Stimulated activated effector memory CD8-positive, alpha-beta T cell treated with anti-CD3 and anti-CD28 coated beads, Interleukin-12 subunit alpha, Interleukin-12 subunit beta, amount 100 ng/mL, for 72 hours (primary cell): ENCODE data around the gene MCTP2.
"Not testable (repeated sequence)": the region's sequence is repeated elsewhere in the genome, so short reads cannot be mapped to it uniquely, and the experiment has no call there.

Experiments used
- ATAC-seq: fragments of 150-1000 bp; cut with Tn5 transposase; 2 replicates; pipeline ENCODE4 v1.10.0; 2021
- DNase-seq, 2 donors: peaks; one replicate each; pipeline ENCODE4 v3.0.0; 2021 to 2022; ENCODE audit warnings: low spot score in 2 of 2
- H3K27ac Mint-ChIP-seq: one replicate; pipeline ENCODE4 v1.8.0; 2022; ENCODE audit warnings: mild to moderate bottlenecking, mixed read lengths
- H3K36me3 Mint-ChIP-seq: one replicate; pipeline ENCODE4 v1.8.0; 2022; ENCODE audit warnings: mild to moderate bottlenecking, mixed read lengths
- H3K4me1 Mint-ChIP-seq: one replicate; pipeline ENCODE4 v1.8.0; 2022; ENCODE audit warnings: mixed read lengths
- H3K4me3 Mint-ChIP-seq: one replicate; pipeline ENCODE4 v1.8.0; 2022; ENCODE audit warnings: mild to moderate bottlenecking, mixed read lengths
- H3K9me3 Mint-ChIP-seq: one replicate; pipeline ENCODE4 v1.8.0; 2022; ENCODE audit warnings: mixed read lengths

MCTP2 gene

DNA sequence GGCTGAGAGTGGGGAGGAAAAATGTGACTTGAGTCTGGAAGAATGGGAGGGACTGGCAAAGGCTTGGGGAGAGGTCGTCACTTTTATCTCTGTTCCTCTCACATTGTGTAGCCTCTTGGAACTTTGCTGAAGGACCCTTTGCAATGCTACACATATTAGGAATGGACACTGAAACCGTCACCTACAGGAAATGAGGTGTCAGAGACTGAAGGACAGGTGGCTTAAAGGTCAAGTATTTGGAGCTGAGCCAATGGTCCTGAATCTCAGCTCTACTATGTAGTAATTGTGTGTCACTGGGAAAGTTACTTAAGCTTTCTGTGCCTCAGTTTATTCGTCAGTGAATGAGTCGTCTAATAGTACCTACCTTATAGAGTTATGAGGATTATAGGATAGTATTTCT is 14.7 kb downstream of the MCTP2 start:
- H3K27ac Mint-ChIP-seq: no peak overlapping the region
- no peak overlapping the region for H3K4me3 Mint-ChIP-seq
- no peak for DNase-seq
- peaks cover 28% of the 10 kb centered on the region for H3K4me1 Mint-ChIP-seq
- peaks cover 5% of the 10 kb centered on the region for H3K36me3 Mint-ChIP-seq
- no peak for ATAC-seq
- no peaks in the 10 kb centered on the region for H3K9me3 Mint-ChIP-seq

DNA sequence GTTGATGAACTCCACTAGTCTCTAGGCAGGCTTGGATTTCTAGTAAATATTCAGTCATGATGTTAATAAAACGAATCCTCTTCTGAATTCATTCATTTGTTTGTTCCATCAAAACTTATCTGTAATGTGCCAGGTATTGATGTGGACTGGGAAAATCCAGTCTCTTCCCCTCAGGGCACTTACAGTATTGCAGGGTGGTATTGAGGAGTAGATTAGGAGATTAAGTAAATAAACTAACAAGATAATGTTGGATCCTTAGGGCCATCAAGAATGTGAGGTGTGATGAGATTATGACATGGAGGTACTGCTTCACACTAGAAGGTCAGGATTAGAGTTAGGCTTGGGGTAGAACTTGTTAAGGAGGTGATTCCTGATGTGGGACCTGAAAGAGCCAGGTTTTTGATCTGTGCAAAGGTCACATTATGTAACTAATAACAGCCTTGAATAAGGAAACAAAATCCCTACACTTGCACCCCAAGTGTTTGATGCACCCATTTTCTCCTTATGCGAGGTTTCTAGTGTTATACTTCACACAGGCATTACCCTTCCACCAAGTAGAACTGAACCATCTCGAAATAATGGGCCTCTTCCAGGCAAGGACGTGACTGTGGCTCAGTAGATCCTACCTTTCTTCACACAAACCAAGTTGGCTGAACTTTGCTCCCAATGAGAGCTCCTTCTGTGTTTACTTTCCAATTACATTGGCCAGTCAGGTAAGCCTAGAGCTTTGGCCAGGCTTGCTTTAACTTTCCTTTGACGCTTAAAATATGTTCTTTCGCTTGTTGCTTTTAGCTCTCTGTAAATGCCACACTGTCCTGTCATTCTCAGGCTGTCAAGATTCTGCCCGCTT is 16.7 kb downstream of the MCTP2 start:
- H3K9me3 Mint-ChIP-seq: peaks cover 1% of the 10 kb centered on the region
- peaks cover 8% of the 10 kb centered on the region for H3K36me3 Mint-ChIP-seq
- no peak overlapping the region for H3K27ac Mint-ChIP-seq
- ATAC-seq: no peak
- peaks cover 44% of the 10 kb centered on the region for H3K4me1 Mint-ChIP-seq
- no peak for DNase-seq
- H3K4me3 Mint-ChIP-seq: no peak overlapping the region

DNA sequence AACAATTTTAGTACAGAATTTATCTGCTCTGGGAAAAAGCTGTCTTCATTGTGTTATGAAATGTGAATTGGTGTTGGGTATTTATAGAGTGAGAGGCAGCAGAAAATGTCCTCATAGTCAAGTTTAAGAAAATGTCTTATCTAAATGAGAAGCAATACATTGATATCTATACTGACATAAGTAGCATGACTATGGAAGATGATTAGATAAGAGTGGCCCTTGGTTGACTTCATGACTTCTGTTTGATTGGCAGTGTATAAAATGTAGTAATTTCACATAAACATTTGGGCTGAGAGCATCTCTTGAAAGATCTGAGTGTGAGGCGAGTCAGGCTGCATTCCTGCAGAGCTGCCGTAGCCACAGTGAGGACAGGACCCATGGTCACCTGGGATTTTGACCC is 19.4 kb downstream of the MCTP2 start:
- ATAC-seq (no peak), DNase-seq (no peak)
- Mint-ChIP-seq H3K4me3 (no peak overlapping the region), H3K36me3 (peaks cover 8% of the 10 kb centered on the region), H3K9me3 (peaks cover 4% of the 10 kb centered on the region), H3K4me1 (peaks cover 61% of the 10 kb centered on the region), H3K27ac (no peak overlapping the region)

DNA sequence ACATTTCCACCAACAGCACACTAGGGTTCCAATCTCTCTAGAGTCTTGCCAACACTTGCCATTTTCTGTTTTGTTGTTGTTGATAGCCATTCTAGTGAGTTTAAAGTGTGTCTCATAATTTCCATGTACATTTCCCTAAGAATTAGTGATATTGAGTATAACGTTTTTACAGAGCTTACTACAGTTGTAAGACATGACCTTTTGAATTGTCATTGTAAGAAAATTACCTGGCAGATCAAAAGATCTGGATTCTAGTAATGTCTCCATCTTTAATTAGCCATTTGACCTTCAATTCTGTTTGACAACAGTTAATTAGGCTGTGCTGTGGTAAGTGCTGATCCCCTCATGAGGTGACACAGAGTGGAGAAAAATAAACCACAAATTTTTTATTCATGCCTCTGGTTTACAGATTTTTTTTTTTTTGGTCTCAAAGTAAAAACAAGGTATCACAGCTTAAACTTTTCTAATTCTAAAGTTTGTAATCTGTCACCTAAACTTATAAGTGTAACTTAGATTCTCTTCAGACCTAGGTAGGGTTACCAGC is 20.9 kb downstream of the MCTP2 start:
- H3K4me3 Mint-ChIP-seq: no peak overlapping the region
- DNase-seq: no peak
- H3K9me3 Mint-ChIP-seq: peaks cover 4% of the 10 kb centered on the region
- H3K27ac Mint-ChIP-seq: peak overlapping the region; percentile 54
- H3K4me1 Mint-ChIP-seq: peaks cover 64% of the 10 kb centered on the region
- ATAC-seq: no peak
- peaks cover 6% of the 10 kb centered on the region for H3K36me3 Mint-ChIP-seq

DNA sequence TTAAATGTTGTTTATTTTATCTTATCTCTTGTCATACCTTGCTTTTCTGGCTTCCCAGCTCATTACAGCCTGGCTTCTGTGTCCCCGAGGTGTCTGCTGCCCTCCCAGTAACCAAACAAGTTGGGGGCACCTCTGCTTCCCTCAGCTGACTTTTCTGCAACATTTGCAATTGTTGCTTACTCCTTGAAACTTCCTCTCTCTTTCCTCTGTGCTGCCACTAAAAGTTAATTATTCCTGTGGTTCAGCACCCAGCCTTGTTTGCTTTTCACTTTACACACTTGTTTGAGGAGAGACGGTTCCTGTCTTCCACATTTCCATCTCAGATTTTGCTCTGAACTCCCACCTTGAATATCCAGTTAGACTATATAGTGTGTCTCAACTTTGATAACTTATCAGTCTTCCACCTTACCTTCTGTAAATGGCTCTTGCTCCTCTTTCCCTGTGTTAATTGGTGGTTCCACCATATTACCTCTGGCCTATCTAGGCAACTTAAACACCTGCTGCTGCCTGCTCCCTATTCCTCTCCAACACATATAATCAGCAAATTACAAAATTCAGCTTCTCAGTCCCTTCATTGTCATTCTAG is 21.6 kb downstream of the MCTP2 start:
- DNase-seq (no peak), ATAC-seq (no peak)
- peaks cover 6% of the 10 kb centered on the region for H3K36me3 Mint-ChIP-seq
- peaks cover 4% of the 10 kb centered on the region for H3K9me3 Mint-ChIP-seq
- H3K4me1 Mint-ChIP-seq: peaks cover 59% of the 10 kb centered on the region
- H3K4me3 Mint-ChIP-seq: peak overlapping the region; percentile 18
- peak overlapping the region; percentile 12 for H3K27ac Mint-ChIP-seq

DNA sequence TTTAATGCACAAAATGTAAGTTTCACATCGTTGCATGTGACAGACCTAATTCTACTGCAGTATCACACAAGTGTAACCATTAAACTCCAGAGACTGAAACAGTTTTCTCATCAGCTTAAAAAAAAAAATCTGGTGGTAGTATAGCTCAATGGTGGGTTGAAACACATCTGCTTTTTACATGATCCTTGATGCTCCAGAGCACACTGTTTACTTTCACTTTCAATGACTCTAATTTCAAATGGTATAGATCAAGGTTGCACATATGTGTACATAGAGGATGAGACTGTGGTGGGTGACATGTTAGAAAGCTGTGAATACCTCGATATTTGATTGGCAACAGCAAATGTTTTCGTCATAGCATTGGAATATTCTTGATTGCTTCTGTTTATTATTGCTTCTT is 22.4 kb downstream of the MCTP2 start:
- peak overlapping the region; percentile 18 for H3K4me3 Mint-ChIP-seq
- DNase-seq (no peak), ATAC-seq (peak; percentile 57)
- H3K27ac Mint-ChIP-seq: peak overlapping the region; percentile 12
- H3K9me3 Mint-ChIP-seq: peaks cover 4% of the 10 kb centered on the region
- H3K36me3 Mint-ChIP-seq: peaks cover 6% of the 10 kb centered on the region
- peaks cover 59% of the 10 kb centered on the region for H3K4me1 Mint-ChIP-seq

DNA sequence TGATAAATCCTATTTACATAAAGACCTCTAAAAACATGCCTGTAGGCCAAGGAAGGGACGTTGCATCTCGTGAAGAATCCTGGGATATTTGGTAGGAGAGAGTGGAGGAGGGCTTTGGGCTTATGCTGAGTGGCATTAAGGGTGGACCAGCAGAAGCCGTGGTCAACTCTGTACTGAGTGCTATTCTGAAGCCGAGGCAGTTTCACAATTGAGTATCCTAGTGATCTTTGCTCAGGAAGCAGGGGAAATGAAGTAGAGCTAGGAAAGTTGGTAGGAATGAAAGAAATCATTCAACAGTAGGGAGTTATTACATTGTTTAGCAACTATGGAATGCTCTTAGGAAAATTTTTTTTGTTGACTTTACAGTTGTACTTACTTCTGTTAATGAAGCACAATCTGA is 24.2 kb downstream of the MCTP2 start:
- peaks cover 74% of the 10 kb centered on the region for H3K4me1 Mint-ChIP-seq
- DNase-seq (no peak), ATAC-seq (no peak)
- peaks cover 6% of the 10 kb centered on the region for H3K36me3 Mint-ChIP-seq
- H3K4me3 Mint-ChIP-seq: no peak overlapping the region
- H3K27ac Mint-ChIP-seq: no peak overlapping the region
- H3K9me3 Mint-ChIP-seq: peaks cover 4% of the 10 kb centered on the region

DNA sequence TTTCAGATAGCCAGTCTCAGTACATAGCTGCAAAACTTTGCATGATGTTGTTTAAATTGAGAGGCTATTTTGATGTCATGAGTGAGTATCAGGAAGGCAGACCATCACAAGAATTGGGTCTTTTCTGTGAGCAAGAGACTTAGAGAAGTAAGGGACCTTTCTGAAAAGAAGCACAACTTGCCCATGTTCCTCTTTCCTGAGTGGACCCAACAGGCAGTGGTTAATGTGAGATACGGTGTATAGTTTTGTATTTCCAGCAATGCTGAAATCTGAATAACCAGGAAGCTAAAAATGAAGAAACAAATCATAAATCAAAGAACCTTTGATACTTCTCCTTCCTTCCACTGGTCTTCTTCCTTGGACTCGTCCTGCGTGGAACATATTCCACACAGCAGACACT is 25.1 kb downstream of the MCTP2 start:
- Mint-ChIP-seq H3K36me3 (peaks cover 6% of the 10 kb centered on the region), H3K4me3 (no peak overlapping the region), H3K27ac (no peak overlapping the region), H3K9me3 (peaks cover 4% of the 10 kb centered on the region), H3K4me1 (peaks cover 75% of the 10 kb centered on the region)
- DNase-seq (no peak), ATAC-seq (no peak)

DNA sequence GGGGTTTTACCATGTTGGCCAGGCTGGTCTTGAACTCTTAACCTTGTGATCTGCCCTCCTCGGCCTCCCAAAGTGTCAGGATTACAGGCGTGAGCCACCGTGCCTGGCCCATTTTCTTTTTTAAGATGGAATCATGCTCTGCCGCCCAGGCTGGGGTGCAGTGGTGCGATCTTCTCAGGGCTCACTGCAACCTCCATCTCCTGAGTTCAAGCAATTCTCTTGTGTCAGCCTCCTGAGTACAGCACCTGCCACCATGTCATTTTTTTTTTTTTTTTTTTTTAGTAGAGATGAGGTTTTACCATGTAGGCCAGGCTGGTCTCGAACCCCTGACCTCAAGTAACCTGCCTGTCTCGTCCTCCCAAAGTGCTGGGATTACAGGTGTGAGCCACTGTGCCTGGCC is 26.4 kb downstream of the MCTP2 start:
- H3K4me1 Mint-ChIP-seq: peaks cover 65% of the 10 kb centered on the region
- not testable (repeated sequence) for H3K36me3 Mint-ChIP-seq

DNA sequence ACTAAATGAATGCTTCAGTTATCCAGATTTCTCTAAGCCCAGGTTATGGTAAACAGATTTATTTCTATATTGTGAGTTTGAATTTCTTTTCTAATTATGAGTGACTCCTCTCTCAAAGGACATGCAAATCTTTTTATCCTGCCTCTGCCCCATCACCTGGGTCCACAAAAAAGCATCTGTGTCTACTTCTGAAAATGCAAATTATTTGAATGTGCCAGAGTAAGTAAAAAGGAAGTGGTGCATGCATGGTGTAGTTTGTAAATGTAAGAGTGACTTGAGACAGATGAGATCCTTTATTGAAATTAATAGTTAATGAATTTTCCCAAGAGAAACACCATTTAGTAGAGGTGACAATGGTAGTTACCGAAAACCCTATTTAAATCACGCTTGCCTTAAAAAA is 26.9 kb downstream of the MCTP2 start:
- no peak overlapping the region for H3K4me3 Mint-ChIP-seq
- DNase-seq (no peak), ATAC-seq (no peak)
- peaks cover 65% of the 10 kb centered on the region for H3K4me1 Mint-ChIP-seq
- peaks cover under 1% of the 10 kb centered on the region for H3K9me3 Mint-ChIP-seq
- peaks cover 1% of the 10 kb centered on the region for H3K36me3 Mint-ChIP-seq
- no peak overlapping the region for H3K27ac Mint-ChIP-seq

More for the DNA sequence above, 26.4 kb downstream of the MCTP2 start:
- not testable (repeated sequence) for ATAC-seq, DNase-seq, H3K27ac Mint-ChIP-seq, H3K9me3 Mint-ChIP-seq, H3K4me3 Mint-ChIP-seq

DNA sequence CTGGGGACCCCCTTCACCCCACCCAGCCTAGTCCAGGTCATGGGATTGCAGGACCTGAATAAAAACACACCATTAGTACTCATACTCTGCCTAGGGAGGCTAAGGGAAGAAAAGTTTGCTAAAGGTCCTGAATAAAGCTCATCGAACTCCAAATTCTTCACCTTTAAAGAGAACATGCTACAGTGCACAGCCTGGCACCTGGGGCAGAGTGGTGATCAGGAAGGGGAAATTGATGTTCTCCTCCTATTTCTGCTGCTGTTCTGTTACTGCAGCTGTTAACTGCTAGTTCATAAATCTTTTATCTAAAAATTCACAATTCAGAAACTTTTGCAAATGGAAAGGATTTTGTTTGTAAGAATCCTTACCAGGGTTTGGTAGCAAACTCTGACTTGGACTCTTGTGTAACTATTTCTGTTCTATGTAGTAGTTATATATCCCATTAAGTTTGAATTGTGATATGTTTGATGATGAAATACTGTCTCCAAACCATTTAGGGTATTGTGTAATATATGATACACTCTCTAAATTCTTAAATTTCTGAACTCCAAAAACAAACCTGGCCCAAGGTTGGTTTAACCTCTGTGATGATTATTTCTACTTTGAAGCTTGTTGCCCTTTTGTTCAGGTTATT is 27.9 kb downstream of the MCTP2 start:
- H3K9me3 Mint-ChIP-seq: no peaks in the 10 kb centered on the region
- H3K4me1 Mint-ChIP-seq: peaks cover 63% of the 10 kb centered on the region
- H3K27ac Mint-ChIP-seq: no peak overlapping the region
- no peak overlapping the region for H3K4me3 Mint-ChIP-seq
- H3K36me3 Mint-ChIP-seq: no peaks in the 10 kb centered on the region
- DNase-seq: no peak
- ATAC-seq: no peak

DNA sequence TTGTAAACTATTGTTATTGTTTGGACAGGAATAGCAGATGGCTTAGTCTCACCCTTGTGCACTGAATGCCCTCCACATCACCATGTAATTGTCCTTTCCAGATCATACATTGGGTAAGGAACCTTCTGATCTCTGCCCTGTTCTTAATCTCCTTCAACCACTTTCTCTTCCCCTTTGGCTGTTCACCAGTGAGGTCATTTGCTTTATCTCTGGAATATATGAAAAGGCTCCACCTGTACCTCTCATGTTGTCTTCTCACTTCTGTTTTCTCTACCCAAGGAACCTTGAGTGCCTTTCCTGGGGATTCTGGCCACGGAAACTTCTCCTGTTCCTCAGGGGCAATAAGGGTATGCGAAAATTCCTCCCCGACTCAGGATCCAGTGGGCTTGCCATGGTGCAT is 28.5 kb downstream of the MCTP2 start:
- Mint-ChIP-seq H3K4me1 (peaks cover 58% of the 10 kb centered on the region), H3K4me3 (no peak overlapping the region), H3K27ac (no peak overlapping the region), H3K36me3 (no peaks in the 10 kb centered on the region), H3K9me3 (no peaks in the 10 kb centered on the region)
- DNase-seq (no peak), ATAC-seq (no peak)

DNA sequence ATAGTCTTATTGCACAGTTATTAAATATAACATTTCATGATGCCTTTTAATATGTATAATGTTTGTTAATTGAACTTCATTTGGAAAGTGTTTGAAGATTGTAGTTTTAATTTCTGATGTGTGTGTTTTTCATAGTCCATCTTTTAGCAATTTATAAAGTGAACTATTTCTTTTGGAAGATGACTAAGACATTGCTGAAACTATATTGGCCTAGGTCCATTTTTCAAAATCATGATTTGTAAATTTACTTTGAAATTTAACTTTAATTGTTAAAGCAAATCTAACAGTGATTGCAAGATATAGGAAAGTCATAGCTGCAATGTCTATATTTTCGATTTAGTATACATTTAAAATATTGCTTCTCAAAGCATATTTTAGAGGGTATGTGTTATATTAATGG is 30.8 kb downstream of the MCTP2 start:
- Mint-ChIP-seq H3K4me1 (peaks cover 57% of the 10 kb centered on the region), H3K4me3 (no peak overlapping the region)

DNA sequence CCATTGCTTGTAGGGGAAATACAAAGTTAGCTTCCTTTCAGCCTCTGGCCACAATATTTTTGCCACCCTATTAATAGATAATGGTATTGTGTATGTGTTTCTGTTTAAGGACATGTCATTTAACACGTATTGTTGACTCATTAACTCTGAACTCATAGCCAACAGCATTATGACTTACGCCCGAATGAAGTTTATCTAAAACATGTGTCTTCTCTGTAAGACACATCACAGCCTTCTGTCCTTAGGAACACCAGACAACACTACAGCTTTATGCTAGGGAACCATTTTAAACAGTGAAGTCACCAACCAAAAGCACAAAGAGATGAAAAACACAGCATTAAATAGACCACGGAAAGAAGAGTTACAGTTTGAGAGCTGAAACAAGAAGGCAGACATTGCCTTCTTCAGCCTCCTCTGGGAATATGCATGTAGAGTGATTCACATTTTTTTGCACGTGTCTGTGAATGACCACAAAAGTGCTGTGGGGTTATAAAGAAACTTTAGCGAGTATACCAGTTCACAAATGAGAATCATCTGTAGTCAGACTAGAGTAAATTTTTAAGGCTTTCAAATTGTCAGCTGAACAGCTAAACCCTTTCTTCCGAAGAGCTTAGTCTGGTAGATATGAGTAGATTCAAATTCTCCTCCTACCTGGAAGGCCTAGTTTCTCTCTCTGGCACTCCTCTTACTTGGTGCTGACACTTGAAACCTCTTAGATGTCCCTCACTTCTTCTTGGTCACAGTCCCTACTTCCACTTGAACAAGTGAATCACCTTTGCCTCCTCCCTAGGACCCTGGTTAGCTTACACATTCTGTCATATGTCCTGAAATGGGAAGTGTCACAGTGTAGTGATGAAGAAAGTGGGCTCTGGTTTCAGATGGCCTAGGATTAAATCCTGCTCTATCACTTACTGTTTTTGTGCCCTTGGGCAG is 32.2 kb downstream of the MCTP2 start:
- no peaks in the 10 kb centered on the region for H3K9me3 Mint-ChIP-seq
- no peak for DNase-seq
- peaks cover 15% of the 10 kb centered on the region for H3K36me3 Mint-ChIP-seq
- peak overlapping the region; percentile 78 for H3K27ac Mint-ChIP-seq
- H3K4me1 Mint-ChIP-seq: peaks cover 58% of the 10 kb centered on the region
- H3K4me3 Mint-ChIP-seq: peak overlapping the region; percentile 17
- ATAC-seq: peak; percentile 84

More for the DNA sequence above, 30.8 kb downstream of the MCTP2 start:
- Mint-ChIP-seq H3K27ac (no peak overlapping the region), H3K9me3 (no peaks in the 10 kb centered on the region), H3K36me3 (peaks cover 7% of the 10 kb centered on the region)
- no peak for DNase-seq
- no peak for ATAC-seq

DNA sequence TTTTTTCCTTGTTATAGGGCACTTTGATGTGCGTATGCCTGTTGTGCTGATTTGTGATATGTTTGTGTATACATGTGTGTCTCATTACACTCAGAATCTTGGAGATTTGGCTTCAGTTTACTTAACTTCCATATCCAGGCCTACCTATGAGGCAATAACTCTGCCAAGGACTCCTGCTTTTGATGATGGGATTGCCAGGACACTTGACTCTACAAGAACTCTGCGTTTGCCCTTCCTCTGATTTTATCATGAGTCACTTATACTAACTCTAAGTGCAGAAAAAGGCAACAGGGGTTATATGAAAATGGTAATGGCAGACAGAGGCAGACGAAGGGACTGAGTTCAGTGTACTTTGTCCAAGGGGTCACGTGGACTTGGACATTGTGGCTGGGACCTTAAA is 33.6 kb downstream of the MCTP2 start:
- DNase-seq (no peak), ATAC-seq (no peak)
- no peak overlapping the region for H3K4me3 Mint-ChIP-seq
- H3K36me3 Mint-ChIP-seq: peaks cover 17% of the 10 kb centered on the region
- H3K9me3 Mint-ChIP-seq: no peaks in the 10 kb centered on the region
- H3K27ac Mint-ChIP-seq: peak overlapping the region; percentile 78
- peaks cover 45% of the 10 kb centered on the region for H3K4me1 Mint-ChIP-seq
